AG04449 (cell line): ENCODE measurements around the gene PET100.
"Not testable (repeated sequence)": the region's sequence is repeated elsewhere in the genome, so short reads cannot be mapped to it uniquely, and the experiment has no call there.

Experiments
- CTCF ChIA-PET: fragments of 350-600 bp; formaldehyde crosslinking; extraction: SDS; loops from one replicate; lab custom pipeline; 2021; ENCODE audit warnings: antibody characterized with exemption; lab: Yijun Ruan, JAX
- POLR2A ChIA-PET: fragments of 400-600, 350-600 bp; formaldehyde crosslinking; extraction: SDS; loops from one replicate; lab custom pipeline; 2020; ENCODE audit warnings: antibody characterized with exemption, inconsistent platforms; lab: Yijun Ruan, JAX
- DNase-seq: peaks from one replicate; pipeline ENCODE4 v3.0.0-alpha.2; 2010; ENCODE audit warnings: low read depth, low spot score
- H3K4me3 ChIP-seq: 2 replicates; pipeline ENCODE4 v1.5.1; 2011; ENCODE audit warnings: low read depth, mild to moderate bottlenecking, control low read depth, low read length
- CTCF ChIP-seq: IDR thresholded peaks from one replicate; pipeline ENCODE4 v1.5.1; 2011; ENCODE audit warnings: mild to moderate bottlenecking, moderate library complexity, low read length, control low read depth, inconsistent platforms; ENCODE audit not compliant: insufficient read depth; ENCODE audit errors: missing control alignments

PET100 gene

DNA sequence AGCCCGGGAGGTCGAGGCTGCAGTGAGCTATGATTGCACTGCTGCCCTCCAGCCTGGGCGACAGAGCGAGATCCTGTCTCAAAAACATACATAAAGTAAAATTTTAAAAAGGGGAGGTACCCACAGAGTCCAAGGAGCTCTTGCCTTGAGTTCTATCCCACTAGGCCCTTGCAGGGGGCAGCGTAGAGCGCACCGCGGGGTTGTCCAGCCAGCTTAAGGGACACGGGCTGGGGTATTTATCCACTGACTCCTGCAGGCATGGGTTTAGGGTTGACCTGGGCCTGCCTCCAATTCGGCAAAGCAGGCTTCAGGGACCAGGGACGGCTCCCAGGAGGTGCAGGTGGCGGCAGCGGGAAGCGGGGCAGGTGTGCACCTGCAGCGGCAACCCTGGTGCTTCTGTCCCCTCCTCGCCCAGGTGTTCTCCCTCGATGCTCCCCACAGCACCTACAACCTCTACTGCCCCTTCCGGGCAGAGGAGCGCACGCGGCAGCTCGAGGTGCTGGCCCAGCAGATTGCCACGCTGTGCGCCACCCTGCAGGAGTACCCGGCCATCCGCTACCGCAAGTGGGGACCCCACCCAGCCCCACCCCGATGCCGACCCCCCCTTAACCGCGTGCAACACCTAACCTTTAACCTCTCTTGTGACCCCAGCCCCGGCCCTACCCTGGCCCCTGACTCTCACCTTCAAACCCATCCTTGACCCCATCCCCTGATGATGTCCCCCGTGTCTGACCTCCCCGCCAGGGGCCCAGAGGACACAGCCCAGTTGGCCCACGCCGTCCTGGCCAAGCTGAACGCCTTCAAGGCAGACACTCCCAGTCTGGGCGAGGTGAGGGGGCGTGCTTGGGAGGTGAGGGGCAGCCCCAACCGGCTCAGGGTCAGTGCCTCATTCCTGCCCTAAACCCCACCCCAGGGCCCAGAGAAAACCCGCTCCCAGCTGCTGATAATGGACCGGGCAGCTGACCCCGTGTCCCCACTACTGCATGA lies 12.0 kb downstream of the PET100 start:
- POLR2A ChIA-PET, result no interaction called here

DNA sequence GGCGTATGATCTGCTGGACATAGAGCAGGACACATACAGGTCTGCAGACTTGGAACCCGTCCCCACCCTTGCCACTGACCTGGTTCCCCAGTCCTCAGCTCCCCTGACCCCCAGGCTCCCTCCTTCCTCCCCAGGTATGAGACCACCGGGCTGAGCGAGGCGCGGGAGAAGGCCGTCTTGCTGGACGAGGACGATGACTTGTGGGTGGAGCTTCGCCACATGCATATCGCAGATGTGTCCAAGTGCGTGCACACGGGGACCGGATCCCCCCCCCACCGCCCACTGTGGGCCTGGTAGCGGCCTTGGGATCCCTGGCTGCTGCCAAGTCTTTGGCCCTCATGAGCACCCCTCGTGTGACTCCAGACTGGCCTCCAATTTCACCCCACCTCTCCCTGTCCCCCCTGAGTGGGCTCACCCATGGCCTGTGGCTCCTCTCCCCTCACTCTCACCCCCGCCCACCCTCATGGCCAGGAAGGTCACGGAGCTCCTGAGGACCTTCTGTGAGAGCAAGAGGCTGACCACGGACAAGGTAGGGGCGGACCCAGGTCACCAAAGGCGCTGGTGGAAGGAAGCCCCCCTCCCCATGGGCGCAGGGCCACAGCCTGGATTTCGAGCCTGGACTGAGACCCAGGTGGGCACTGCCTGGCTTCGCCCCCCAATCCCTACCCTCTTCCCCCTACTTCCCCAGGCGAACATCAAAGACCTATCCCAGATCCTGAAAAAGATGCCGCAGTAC lies 12.9 kb downstream of the PET100 start:
- POLR2A ChIA-PET, result no interaction called here
- TF ChIP-seq CTCF, result no peak
- CTCF ChIA-PET, result interaction anchor here (1.6 to 2.8 kb wide), 2 partner anchors 8 to 39 kb away, joined by 5 to 18 read pairs; partner anchors contain the start of gene TRAPPC5

More for the DNA sequence above, 12.0 kb downstream of the PET100 start:
- H3K4me3 ChIP-seq, result no peak overlapping the region
- TF ChIP-seq CTCF, result no peak
- CTCF ChIA-PET, result interaction anchor here (0.7 to 2.8 kb wide), 4 partner anchors 9 to 262 kb away, joined by 3 to 18 read pairs (median 4); partner anchors contain the start of gene TRAPPC5
- no peak for DNase-seq

GRCh38 chr19:7643031-7643415 lies 13.4 kb downstream of the PET100 start:
- CTCF ChIA-PET, result interaction anchor here (2.8 kb wide), 1 partner anchor 8 kb away, joined by 18 read pairs; no protein-coding TSS in a partner anchor
- POLR2A ChIA-PET, result no interaction called here
- no peak for TF ChIP-seq CTCF
- H3K4me3 ChIP-seq, result no peak overlapping the region
- no peak for DNase-seq

More for the DNA sequence above, 12.9 kb downstream of the PET100 start:
- H3K4me3 ChIP-seq, result no peak overlapping the region
- DNase-seq, result no peak

- POLR2A ChIA-PET, H3K4me3 ChIP-seq, DNase-seq: not testable (repeated sequence)
- CTCF ChIA-PET, result interaction anchor here (1.1 kb wide), 1 partner anchor 157 kb away, joined by 3 read pairs; no protein-coding TSS in a partner anchor
These were observed 14.3 kb downstream of the PET100 start for GRCh38 chr19:7643629-7644549.

GRCh38 chr19:7644550-7644877 lies 14.9 kb downstream of the PET100 start:
- ChIA-PET POLR2A (no interaction called here), CTCF (interaction anchor here (1.1 kb wide), 1 partner anchor 156 kb away, joined by 3 read pairs; no protein-coding TSS in a partner anchor)
- no peak for TF ChIP-seq CTCF
- H3K4me3 ChIP-seq, result no peak overlapping the region
- no peak for DNase-seq

- no peak for DNase-seq
- no peak overlapping the region for H3K4me3 ChIP-seq
- no peak for TF ChIP-seq CTCF
- ChIA-PET POLR2A (no interaction called here), CTCF (no interaction called here)
These were observed 15.6 kb downstream of the PET100 start for GRCh38 chr19:7645163-7645562.
